ENCODE data around the gene WNT5A. TPM values are rescaled to one million over a fixed set of nuclear protein-coding genes. Genes with fewer than 3 reads are reported as not detected.

Gene WNT5A
- total RNA-seq, 4 donors from 2014 or later = 8.7 to 16.1 (median 10.8) TPM

DNA sequence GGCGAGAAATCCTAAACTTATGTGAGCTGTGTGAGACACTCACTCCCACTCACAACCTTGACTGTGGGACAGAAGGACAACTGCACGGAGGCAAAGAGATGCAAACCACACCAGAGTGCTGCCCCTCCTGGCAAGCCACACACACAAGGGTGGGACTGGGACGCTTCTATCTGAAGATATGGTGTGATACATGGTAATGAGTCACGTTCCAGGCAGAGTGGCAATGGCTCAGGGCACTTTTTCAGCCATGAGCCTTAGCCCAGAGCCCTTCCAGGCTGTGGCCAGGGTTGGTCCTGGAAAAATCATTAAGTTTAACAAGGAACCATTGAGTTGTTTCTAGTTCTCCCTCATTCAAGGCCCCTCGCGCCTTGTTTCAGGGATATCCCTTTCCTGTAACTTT, 56.1 kb downstream of the WNT5A start:
- TF ChIP-seq POLR2A (IDR thresholded peaks at IDR 0.05) = no peak
- TF ChIP-seq, protein P1, sequence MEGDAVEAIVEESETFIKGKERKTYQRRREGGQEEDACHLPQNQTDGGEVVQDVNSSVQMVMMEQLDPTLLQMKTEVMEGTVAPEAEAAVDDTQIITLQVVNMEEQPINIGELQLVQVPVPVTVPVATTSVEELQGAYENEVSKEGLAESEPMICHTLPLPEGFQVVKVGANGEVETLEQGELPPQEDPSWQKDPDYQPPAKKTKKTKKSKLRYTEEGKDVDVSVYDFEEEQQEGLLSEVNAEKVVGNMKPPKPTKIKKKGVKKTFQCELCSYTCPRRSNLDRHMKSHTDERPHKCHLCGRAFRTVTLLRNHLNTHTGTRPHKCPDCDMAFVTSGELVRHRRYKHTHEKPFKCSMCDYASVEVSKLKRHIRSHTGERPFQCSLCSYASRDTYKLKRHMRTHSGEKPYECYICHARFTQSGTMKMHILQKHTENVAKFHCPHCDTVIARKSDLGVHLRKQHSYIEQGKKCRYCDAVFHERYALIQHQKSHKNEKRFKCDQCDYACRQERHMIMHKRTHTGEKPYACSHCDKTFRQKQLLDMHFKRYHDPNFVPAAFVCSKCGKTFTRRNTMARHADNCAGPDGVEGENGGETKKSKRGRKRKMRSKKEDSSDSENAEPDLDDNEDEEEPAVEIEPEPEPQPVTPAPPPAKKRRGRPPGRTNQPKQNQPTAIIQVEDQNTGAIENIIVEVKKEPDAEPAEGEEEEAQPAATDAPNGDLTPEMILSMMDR (IDR thresholded peaks at IDR 0.05) = no peak
- DNase-seq (ENCODE audit: low spot score in 2 of 2) = no peak
- intact Hi-C loops (cut with DNase I; ENCODE audit: low total_unique reads) = no loop called here
- 86 to 90% methylated on average over 6 of the region's 6 CpGs for WGBS, 2 donors
- no peak overlapping the region for H3K4me3 ChIP-seq (ENCODE audit: low read depth, poor library complexity, severe bottlenecking)

DNA sequence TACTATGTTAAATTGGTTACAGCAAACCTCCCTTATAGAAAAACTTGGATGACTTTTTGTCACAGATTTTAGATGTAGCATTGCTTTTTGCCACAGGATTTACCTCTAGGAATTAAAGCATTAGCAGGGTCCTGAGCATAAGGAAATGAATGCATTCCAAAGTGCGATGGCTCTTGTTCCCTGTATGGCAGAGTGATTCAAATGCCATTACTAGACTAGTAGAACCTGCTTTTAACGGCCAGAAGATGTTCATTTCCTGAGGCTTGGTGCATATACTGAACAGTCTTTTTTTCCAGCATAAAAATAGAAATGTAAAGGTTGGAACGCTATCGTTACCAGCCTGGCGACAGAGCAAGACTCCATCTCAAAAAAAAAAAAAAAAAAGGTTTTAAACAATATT, 59.4 kb downstream of the WNT5A start:
- no peak overlapping the region for H3K4me3 ChIP-seq (ENCODE audit: low read depth, poor library complexity, severe bottlenecking)
- WGBS, 2 donors = 22 to 36% methylated on average over 5 of the region's 5 CpGs
- TF ChIP-seq, protein P1 (IDR thresholded peaks at IDR 0.05) = no peak
- no peak for TF ChIP-seq POLR2A (IDR thresholded peaks at IDR 0.05)
- intact Hi-C loops (cut with DNase I; ENCODE audit: low total_unique reads) = no loop called here
- no peak for DNase-seq (ENCODE audit: low spot score in 2 of 2)

GRCh38 chr3:55426486-55426885, 60.6 kb downstream of the WNT5A start:
- DNase-seq (ENCODE audit: low spot score in 2 of 2) = no peak
- intact Hi-C loops (cut with DNase I; ENCODE audit: low total_unique reads) = no loop called here
- no peak overlapping the region for H3K4me3 ChIP-seq (ENCODE audit: low read depth, poor library complexity, severe bottlenecking)
- no peak for TF ChIP-seq POLR2A (IDR thresholded peaks at IDR 0.05)
- TF ChIP-seq, protein P1 (IDR thresholded peaks at IDR 0.05) = no peak
- WGBS, 2 donors = 57 to 77% methylated on average over 4 of the region's 4 CpGs

DNA sequence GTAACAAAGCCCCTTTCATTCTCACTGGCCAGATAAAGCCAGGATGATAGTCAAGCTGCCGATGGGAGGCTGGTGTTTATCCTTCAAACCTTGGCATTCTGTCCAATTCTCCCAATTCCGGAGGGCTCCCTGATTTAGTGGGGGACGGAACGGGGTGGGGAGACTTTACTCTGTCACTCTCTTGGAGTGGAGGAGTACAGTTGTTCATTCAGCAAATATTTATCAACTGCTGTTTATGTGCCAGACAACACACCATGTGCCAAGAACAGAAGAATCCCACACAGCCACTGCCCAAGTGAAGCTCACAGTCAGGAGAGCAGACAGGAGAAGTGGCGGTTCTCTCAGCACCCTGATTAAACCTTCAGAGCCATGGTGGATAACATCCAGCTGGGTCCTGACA, 63.3 kb downstream of the WNT5A start:
- no peak overlapping the region for H3K4me3 ChIP-seq (ENCODE audit: low read depth, poor library complexity, severe bottlenecking)
- intact Hi-C loops (cut with DNase I; ENCODE audit: low total_unique reads) = no loop called here
- TF ChIP-seq POLR2A (IDR thresholded peaks at IDR 0.05) = no peak
- TF ChIP-seq, protein P1 (IDR thresholded peaks at IDR 0.05) = no peak
- 79 to 87% methylated on average over 5 of the region's 5 CpGs for WGBS, 2 donors
- DNase-seq (ENCODE audit: low spot score in 2 of 2) = no peak

DNA sequence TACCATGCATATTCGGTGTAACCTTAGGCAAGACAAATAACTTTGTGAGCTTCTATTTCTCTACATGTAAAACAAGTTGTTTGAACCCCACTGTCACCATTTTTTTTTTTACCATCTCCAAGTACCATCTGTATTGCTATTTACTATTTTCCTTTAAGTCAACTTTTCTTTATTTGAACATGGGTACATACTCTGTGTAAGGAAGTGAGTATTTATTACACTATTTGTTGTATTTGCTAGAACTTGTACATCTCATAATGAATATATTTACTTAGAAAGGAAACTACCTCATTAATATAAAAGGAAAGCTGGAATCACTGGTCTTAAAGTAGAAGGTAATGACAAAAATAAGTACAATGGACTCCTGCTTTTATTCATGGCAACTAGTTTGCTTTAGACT, 69.9 kb downstream of the WNT5A start:
- H3K4me3 ChIP-seq (ENCODE audit: low read depth, poor library complexity, severe bottlenecking) = no peak overlapping the region
- intact Hi-C loops (cut with DNase I; ENCODE audit: low total_unique reads) = no loop called here
- WGBS, 2 donors = 90% methylated on average over 1 of the region's 1 CpG
- TF ChIP-seq, protein P1 (IDR thresholded peaks at IDR 0.05) = no peak
- TF ChIP-seq POLR2A (IDR thresholded peaks at IDR 0.05) = no peak
- DNase-seq (ENCODE audit: low spot score in 2 of 2) = no peak

- no peak for DNase-seq (ENCODE audit: low spot score in 2 of 2)
These were observed 70.7 kb downstream of the WNT5A start for GRCh38 chr3:55416331-55416821.

More at GRCh38 chr3:55416331-55416821, 70.7 kb downstream of the WNT5A start:
- TF ChIP-seq, protein P1 (IDR thresholded peaks at IDR 0.05) = no peak
- TF ChIP-seq POLR2A (IDR thresholded peaks at IDR 0.05) = no peak
- 20 to 41% methylated on average over 3 of the region's 3 CpGs for WGBS, 2 donors
- no peak overlapping the region for H3K4me3 ChIP-seq (ENCODE audit: low read depth, poor library complexity, severe bottlenecking)
- intact Hi-C loops (cut with DNase I; ENCODE audit: low total_unique reads) = no loop called here

Measured in lower leg skin (tissue), 4 donors.